Caco-2 (cell line): ENCODE data around the gene TSPAN12. TPM values are rescaled to one million over a fixed set of nuclear protein-coding genes. Genes with fewer than 3 reads are reported as not detected.

Source experiments
- BruUV-seq: library from RNA; stranded (reverse); fragments of 400-500 nt; replicated peaks from 2 replicates; lab custom pipeline; 2021; lab: Mats Ljungman, UMichigan
- CTCF ChIA-PET: fragments of 300-600 bp; sonication (Branson Sonifier 250); formaldehyde crosslinking; loops from one replicate; lab custom pipeline; 2022; ENCODE audit warnings: antibody characterized with exemption; lab: Charles Lee
- POLR2A ChIA-PET: fragments of 300-600 bp; sonication (Branson Sonifier 250); formaldehyde crosslinking; loops from one replicate; lab custom pipeline; 2022; ENCODE audit warnings: antibody characterized with exemption; lab: Charles Lee
- DNase-seq, 2 experiments: peaks; one replicate each; pipeline versions ENCODE4 v3.0.0 to v3.0.0-alpha.2; 2020 to 2022
- H3K27me3 ChIP-seq: replicated peaks from 2 replicates; pipeline ENCODE4 v1.6.0; 2011; ENCODE audit warnings: low read length; ENCODE audit not compliant: control insufficient read depth, insufficient read depth
- H3K36me3 ChIP-seq: 2 replicates; pipeline ENCODE4 v1.5.1; 2011; ENCODE audit warnings: low read length; ENCODE audit not compliant: control insufficient read depth, insufficient read depth
- H3K4me1 ChIP-seq: fragments of 250-450 bp; sonication (Bioruptor Pico); 2 replicates; pipeline ENCODE4 v1.5.1; 2020; ENCODE audit warnings: mild to moderate bottlenecking
- H3K4me3 ChIP-seq: 2 replicates; pipeline ENCODE4 v1.5.1; 2011; ENCODE audit warnings: low read depth, mild to moderate bottlenecking, control low read depth, low read length
- H3K9me3 ChIP-seq: fragments of 250-450 bp; sonication (Bioruptor Pico); 2 replicates; pipeline ENCODE4 v1.5.1; 2020; ENCODE audit warnings: mild to moderate bottlenecking, moderate library complexity
- H3K27ac Mint-ChIP-seq: one replicate; pipeline ENCODE4 v1.8.0; 2022; ENCODE audit warnings: mixed read lengths; ENCODE audit not compliant: unreplicated experiment
- H3K27me3 Mint-ChIP-seq: one replicate; pipeline ENCODE4 v1.8.0; 2022; ENCODE audit warnings: mixed read lengths; ENCODE audit not compliant: insufficient read depth, unreplicated experiment
- H3K36me3 Mint-ChIP-seq: one replicate; pipeline ENCODE4 v1.8.0; 2022; ENCODE audit warnings: mild to moderate bottlenecking, mixed read lengths; ENCODE audit not compliant: insufficient read depth, unreplicated experiment
- H3K4me1 Mint-ChIP-seq: one replicate; pipeline ENCODE4 v1.8.0; 2022; ENCODE audit warnings: low read depth, mixed read lengths; ENCODE audit not compliant: unreplicated experiment
- H3K4me3 Mint-ChIP-seq: one replicate; pipeline ENCODE4 v1.8.0; 2022; ENCODE audit warnings: mild to moderate bottlenecking, moderate library complexity, mixed read lengths; ENCODE audit not compliant: unreplicated experiment
- H3K9me3 Mint-ChIP-seq: one replicate; pipeline ENCODE4 v1.8.0; 2022; ENCODE audit warnings: mixed read lengths; ENCODE audit not compliant: unreplicated experiment
- intact Hi-C: fragments of 100-400 bp; cut with micrococcal nuclease; formaldehyde crosslinking; loops from one replicate; pipeline ENCODE4 v1.10.0; 2022; ENCODE audit not compliant: unreplicated experiment
- total RNA-seq: library from RNA; stranded (reverse); gene quantifications from 2 replicates; pipeline ENCODE4 v1.2.3, GENCODE V29; 2022
- TF ChIP-seq, protein P1 (sequence below), 2 experiments: fragments of 200-600 bp in 1 of 2; IDR thresholded peaks; 1 replicate in 1 of 2; 2 replicates in 1 of 2; pipeline versions ENCODE4 v1.5.1 to v1.8.0; 2011 to 2022; ENCODE audit warnings: antibody characterized with exemption in 1 of 2, control low read depth in 1 of 2, inconsistent platforms in 1 of 2, low read depth in 1 of 2, low read length in 1 of 2, mild to moderate bottlenecking in 1 of 2, moderate library complexity in 1 of 2; ENCODE audit not compliant: insufficient read depth in 1 of 2, severe bottlenecking in 1 of 2, unreplicated experiment in 1 of 2

TSPAN12 gene
- total RNA-seq, 1 experiment from 2014 or later = 4.1 TPM

GRCh38 chr7:120867932-120868331, 10.0 kb upstream of the TSPAN12 start:
- Histone ChIP-seq H3K27me3 (no peaks in the 10 kb centered on the region), H3K36me3 (no peaks in the 10 kb centered on the region), H3K4me1 (no peaks in the 10 kb centered on the region), H3K4me3 (no peak overlapping the region), H3K9me3 (no peaks in the 10 kb centered on the region)
- intact Hi-C loops = no loop called here
- CTCF ChIA-PET = no interaction called here
- Mint-ChIP-seq H3K27ac (no peak overlapping the region), H3K9me3 (no peaks in the 10 kb centered on the region), H3K4me3 (no peak overlapping the region), H3K36me3 (no peaks in the 10 kb centered on the region), H3K27me3 (peaks cover 12% of the 10 kb centered on the region), H3K4me1 (no peaks in the 10 kb centered on the region)
- no peak for DNase-seq
- POLR2A ChIA-PET = no interaction called here
- TF ChIP-seq, protein P1, sequence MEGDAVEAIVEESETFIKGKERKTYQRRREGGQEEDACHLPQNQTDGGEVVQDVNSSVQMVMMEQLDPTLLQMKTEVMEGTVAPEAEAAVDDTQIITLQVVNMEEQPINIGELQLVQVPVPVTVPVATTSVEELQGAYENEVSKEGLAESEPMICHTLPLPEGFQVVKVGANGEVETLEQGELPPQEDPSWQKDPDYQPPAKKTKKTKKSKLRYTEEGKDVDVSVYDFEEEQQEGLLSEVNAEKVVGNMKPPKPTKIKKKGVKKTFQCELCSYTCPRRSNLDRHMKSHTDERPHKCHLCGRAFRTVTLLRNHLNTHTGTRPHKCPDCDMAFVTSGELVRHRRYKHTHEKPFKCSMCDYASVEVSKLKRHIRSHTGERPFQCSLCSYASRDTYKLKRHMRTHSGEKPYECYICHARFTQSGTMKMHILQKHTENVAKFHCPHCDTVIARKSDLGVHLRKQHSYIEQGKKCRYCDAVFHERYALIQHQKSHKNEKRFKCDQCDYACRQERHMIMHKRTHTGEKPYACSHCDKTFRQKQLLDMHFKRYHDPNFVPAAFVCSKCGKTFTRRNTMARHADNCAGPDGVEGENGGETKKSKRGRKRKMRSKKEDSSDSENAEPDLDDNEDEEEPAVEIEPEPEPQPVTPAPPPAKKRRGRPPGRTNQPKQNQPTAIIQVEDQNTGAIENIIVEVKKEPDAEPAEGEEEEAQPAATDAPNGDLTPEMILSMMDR (IDR thresholded peaks at IDR 0.05; ENCODE audit: insufficient read depth in 1 of 2, low read depth in 1 of 2, low read length in 1 of 2, severe bottlenecking in 1 of 2, unreplicated experiment in 1 of 2) = no peak
- no TSS peak for BruUV-seq

DNA sequence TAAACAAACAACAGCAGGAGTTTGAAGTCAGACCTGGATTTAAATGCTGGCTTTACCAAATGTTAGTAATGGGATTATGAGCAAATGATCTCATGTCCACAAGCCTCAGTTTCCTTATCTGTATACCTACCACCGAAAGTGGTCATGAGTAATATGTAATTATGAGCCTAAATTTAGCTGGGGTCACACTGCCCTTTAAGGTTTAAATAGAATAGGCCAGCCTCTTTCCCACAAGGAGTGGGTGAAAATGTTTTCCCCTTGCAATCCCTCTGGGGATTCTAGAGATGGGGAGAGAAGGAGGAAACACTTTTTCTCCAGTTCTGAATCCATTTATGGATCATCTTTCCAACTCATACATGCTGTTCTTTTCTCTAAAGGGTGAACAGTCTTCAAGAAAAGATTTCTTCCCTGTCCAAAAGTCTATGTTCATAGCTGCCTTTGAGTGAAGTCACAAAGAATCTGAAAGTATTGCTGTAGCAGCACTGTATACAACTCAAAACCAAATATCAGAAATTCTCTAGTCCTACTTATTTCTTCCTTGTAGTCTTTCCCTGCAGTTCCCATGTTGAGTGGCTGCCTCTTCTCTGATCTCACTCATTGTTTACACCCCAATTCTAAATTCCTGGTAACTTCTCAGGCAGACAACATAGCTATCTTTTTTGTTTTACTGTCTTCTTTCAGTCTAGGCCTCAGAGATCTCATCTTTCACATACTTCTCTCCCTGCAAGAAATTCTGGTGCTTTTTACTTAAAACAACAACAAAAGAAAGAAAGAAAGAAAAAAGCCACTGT, 7.4 kb upstream of the TSPAN12 start:
- Mint-ChIP-seq H3K27me3 (peaks cover 9% of the 10 kb centered on the region), H3K36me3 (no peaks in the 10 kb centered on the region), H3K27ac (no peak overlapping the region), H3K4me1 (no peaks in the 10 kb centered on the region), H3K4me3 (no peak overlapping the region), H3K9me3 (no peaks in the 10 kb centered on the region)
- Histone ChIP-seq H3K4me1 (no peaks in the 10 kb centered on the region), H3K27me3 (no peaks in the 10 kb centered on the region), H3K4me3 (no peak overlapping the region), H3K36me3 (no peaks in the 10 kb centered on the region), H3K9me3 (no peaks in the 10 kb centered on the region)
- BruUV-seq = no TSS peak
- ChIA-PET CTCF (no interaction called here), POLR2A (no interaction called here)
- DNase-seq = no peak
- intact Hi-C loops = no loop called here
- TF ChIP-seq, protein P1 (IDR thresholded peaks at IDR 0.05; ENCODE audit: insufficient read depth in 1 of 2, low read depth in 1 of 2, low read length in 1 of 2, severe bottlenecking in 1 of 2, unreplicated experiment in 1 of 2) = no peak

GRCh38 chr7:120864141-120864900, 6.4 kb upstream of the TSPAN12 start:
- DNase-seq = no peak
- intact Hi-C loops = no loop called here
- TF ChIP-seq, protein P1 (IDR thresholded peaks at IDR 0.05; ENCODE audit: insufficient read depth in 1 of 2, low read depth in 1 of 2, low read length in 1 of 2, severe bottlenecking in 1 of 2, unreplicated experiment in 1 of 2) = no peak
- H3K9me3 ChIP-seq = no peaks in the 10 kb centered on the region
- no peak overlapping the region for H3K4me3 ChIP-seq
- H3K4me1 ChIP-seq = no peaks in the 10 kb centered on the region
- Mint-ChIP-seq H3K27ac (no peak overlapping the region), H3K27me3 (peaks cover 9% of the 10 kb centered on the region), H3K36me3 (no peaks in the 10 kb centered on the region), H3K4me1 (no peaks in the 10 kb centered on the region), H3K4me3 (no peak overlapping the region), H3K9me3 (no peaks in the 10 kb centered on the region)
- ChIA-PET POLR2A (no interaction called here), CTCF (no interaction called here)
- H3K27me3 ChIP-seq = no peaks in the 10 kb centered on the region
- BruUV-seq = no TSS peak
- H3K36me3 ChIP-seq = no peaks in the 10 kb centered on the region
